HG03575 (cell line): ENCODE results near the gene TFPI.

ENCODE experiments used
- ATAC-seq: cut with Tn5 transposase; IDR thresholded peaks from one replicate; pipeline ENCODE4 v1.9.1; 2021; ENCODE audit not compliant: unreplicated experiment, insufficient number of reproducible peaks, low FRiP score; ENCODE audit errors: extremely low read depth

Gene TFPI

GRCh38 chr2:187485523-187485922 is 68.7 kb downstream of the TFPI start:
- no peak for ATAC-seq

- ATAC-seq, result no peak
These were observed 70.7 kb downstream of the TFPI start for GRCh38 chr2:187483537-187483936.

GRCh38 chr2:187482796-187483195 is 71.4 kb downstream of the TFPI start:
- ATAC-seq, result no peak

DNA sequence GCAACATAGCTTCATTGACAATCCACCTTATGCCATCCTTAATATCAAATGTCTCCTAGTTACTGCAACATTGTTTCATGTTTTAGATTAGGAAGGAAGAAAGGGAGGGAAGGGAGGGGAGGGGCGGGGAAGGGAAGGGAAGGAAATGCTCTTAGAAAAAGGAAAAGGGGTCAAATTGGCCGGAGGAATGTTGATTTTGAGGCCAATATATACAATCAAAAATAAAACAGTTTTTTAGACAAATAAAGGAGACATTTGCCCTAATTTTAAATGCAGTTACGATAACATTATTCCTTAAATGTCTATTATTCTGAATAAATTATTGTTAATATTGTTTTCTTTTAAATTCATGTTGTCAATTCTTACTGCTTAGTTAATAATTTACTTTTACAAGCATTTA is 72.7 kb downstream of the TFPI start:
- no peak for ATAC-seq

DNA sequence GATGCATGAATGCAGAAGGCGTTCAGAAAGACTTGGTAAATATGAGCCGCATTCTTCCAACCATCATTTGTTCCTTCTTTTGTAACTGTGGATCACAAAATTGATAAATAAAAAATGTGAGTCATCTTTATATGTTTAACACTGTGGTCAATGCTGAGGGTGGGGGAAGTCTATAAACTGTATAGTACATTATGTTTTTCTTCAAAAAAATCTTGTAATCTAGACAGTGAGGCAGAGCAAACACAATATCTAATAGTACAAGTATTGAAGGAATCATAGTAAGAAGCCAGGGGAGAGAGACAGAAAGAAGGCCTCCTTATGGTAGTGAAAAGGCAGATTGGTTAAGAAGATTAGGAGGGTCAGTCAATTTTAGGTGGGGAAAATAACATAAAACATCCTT is 75.5 kb downstream of the TFPI start:
- ATAC-seq, result no peak

GRCh38 chr2:187477051-187477450 is 77.2 kb downstream of the TFPI start:
- ATAC-seq, result no peak

- no peak for ATAC-seq
These were observed 78.6 kb downstream of the TFPI start for GRCh38 chr2:187475499-187476248.

DNA sequence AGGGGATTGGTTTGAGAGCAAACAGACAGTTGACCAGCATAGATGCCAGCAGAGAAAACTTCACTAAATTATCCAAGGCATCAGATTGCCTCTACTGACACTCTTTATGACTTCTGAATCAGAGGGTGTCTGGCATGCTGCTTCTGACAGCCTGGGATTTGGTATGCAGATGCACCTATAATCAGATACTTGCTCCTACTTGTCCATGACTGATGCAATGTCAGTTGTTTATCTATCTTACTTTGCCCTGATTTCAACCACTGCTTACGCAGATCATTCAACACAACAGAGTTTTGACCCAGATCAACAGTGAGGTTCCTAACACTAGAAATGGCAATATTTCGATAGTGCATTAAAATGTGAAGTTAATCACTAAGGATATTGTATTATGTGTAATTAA is 83.5 kb downstream of the TFPI start:
- ATAC-seq, result no peak

DNA sequence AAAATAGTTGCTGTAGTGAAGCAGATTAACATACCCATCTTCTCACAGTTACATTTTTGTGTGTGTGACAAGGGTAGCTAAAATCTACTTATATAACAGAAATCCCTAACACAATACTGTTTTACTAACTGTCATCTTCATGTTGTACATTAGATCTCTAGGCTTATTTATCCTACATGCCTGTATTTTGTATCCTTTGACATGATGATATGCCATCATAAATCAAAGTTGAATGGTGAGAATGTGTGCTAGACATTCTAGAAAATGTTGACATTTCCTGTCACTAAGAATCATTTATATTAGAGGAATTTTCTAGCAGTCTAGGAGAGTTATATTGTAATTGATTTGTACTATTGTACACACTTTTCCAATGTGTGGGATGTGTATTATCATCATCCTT is 84.7 kb downstream of the TFPI start:
- no peak for ATAC-seq

DNA sequence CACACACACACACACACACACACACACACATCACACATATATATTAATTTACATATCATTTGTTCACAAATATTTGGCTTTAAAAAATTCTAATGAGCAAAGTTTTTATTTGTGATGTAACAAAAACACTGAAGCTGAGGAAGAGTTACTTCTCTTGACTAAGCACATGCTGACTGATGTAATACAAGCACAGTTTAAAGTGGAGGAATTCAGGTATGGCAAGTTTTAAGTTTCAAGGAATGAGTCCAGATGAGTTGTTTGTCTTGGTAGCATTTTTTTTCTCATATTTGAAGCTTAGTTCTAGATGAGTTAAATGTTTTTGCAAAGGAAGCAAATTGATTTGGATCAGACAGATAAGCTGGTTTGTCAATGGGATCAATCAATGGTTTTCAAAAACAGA is 86.0 kb downstream of the TFPI start:
- ATAC-seq, result no peak

DNA sequence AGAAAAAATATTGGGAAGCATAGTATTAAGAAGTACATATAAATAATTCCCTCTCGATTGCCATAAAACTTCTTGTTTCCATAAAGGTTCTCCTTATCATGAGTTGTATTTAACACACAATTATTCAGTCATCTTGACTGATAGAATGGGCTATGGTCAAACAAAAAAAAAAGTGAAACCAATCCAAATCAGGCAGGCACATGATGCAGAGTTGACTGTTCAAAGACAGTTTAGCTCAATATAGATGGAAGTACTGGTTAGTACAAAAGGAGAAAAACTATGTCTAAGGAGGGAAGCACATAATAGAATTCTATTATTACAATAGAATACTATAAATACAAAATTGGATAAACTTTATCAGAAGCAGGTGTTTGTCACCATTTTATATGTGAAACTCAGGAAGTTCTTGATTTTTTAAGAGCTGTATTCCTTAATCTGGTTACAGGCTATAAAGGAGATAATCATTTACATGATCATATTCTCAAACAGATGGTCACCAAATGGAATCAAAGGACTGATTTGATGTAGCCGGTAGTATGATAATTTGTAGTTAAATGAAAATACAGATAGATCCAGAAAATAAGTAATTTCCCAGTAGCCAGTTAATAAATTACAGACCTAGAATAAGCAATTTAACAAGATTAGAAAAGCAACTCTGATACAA is 88.0 kb downstream of the TFPI start:
- ATAC-seq, result no peak

- ATAC-seq, result no peak
These were observed 91.4 kb downstream of the TFPI start for GRCh38 chr2:187462839-187463238.

DNA sequence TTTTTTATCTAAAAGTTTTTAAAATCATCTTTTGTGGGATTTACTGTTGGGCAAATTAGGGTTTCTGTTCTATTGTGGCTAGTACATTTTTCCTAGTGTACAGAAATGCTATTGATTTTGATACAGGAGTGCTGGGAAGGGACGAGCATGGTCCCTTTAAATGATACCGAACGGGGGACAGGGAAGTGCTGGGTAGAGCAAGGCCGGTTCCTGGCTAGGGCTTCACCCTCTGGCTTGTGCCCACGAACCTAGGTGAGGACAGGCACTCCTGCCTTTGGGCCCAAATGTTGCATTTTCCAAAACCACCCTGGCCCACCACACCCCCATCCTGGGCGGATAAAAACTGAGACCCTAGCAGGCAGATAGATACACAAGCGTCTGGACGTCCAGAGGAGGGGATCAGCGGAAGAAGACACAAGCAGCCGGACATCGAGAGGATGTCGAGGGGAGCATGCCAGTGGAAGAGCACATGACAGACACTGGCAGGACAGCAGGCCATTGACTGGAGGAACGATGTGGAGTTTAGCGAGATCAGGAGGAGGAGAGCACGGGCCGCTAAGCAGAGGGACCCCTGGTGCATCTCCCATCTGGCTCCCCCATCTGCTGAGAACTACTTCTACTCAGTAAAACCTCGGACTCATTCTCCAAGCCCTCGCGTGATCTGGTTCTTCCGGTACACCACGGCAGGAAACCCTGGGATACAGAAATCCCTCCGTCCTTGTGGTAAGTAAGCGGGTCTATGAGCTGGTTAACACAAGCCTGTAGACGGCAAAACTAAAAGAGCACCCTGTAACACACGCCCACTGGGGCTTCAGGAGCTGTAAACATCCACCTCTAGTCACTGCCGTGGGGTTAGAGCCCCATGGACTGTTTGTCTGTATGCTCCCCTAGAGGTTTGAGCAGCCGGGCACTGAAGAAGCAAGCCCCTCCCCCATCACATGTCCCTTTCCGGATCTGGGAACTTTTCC is 92.7 kb downstream of the TFPI start:
- no peak for ATAC-seq

- ATAC-seq, result no peak
These were observed 95.0 kb downstream of the TFPI start for GRCh38 chr2:187459256-187459655.

GRCh38 chr2:187453078-187453641 is 101.1 kb downstream of the TFPI start:
- ATAC-seq, result no peak

DNA sequence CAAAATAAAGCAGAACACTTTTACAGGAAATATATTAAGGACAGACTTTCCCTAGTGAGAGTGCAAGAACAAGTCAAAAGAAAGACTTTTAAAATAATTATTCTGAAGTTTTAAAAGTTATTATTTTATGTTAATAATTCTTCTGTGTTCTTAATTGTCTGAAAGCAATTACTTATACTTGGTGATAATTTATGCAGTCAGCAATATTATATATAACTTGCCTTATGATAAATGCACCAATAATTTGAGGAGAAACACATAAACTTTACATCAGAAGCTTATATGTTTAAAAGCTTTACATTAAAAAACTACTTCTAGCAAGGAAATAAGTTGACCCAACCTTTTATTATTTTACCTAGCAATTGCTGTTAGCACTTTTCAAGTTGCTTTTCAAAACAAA is 102.7 kb downstream of the TFPI start:
- ATAC-seq, result no peak

DNA sequence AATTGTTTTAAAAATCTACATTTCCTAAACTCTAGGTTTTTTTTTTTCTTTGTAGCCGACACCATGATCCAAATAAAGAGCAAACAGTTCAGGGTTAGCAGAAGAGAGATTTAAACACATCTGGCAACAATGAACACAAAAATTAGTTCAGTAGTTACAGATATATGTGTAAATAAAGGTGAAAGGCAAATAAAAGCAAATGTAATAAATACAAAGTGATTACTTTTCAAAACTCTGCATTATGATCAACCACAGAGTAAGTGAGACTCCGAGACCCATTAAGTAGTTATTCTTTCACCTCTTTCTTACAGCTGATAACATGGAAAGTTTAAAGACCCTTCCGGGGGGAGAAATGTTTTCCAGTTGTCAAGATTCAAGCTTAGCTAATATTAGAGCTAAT is 106.9 kb downstream of the TFPI start:
- no peak for ATAC-seq

DNA sequence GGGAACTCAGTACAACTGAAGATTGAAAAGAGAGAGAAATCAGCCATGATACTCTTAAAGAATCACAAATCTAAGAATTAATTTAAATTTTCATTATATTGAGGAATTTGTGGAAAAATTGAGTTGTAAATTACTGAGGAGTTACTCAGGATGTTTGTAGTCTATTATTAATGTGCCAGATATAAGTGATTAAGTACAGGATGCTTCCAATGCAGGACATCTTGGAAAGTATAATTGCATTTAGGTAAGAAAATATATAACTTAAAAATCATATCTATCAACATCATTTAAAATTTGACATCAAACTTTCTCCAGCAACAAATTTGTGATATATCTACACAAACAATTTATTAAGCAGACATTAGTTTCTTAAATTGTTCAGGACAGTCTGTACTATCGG is 107.5 kb downstream of the TFPI start:
- no peak for ATAC-seq

- ATAC-seq, result no peak
These were observed 109.2 kb downstream of the TFPI start for GRCh38 chr2:187445051-187445450.
